Adrenal gland (tissue), 12 donors: Measurements from ENCODE around the gene HOXB1. TPM values are rescaled to one million over a fixed set of nuclear protein-coding genes. Genes with fewer than 3 reads are reported as not detected.

Experiments
- DNase-seq, 7 donors: peaks; one replicate each; pipeline ENCODE4 v3.0.0-alpha.2; 2019 to 2020
- H3K27ac ChIP-seq, 5 donors: fragments of 200-600 bp; sonication (generic) in 4 of 5; 1 replicate in 3 of 5; 2 replicates in 2 of 5; pipeline versions ENCODE4 v1.5.1 to v1.8.0; 2016 to 2020; ENCODE audit warnings: mild to moderate bottlenecking in 1 of 5
- H3K27me3 ChIP-seq: fragments of 200-600 bp; 2 replicates; pipeline ENCODE4 v1.8.0; 2021
- H3K36me3 ChIP-seq, 2 donors: fragments of 200-600 bp; replicated peaks in 1 of 2; 1 replicate in 1 of 2; 2 replicates in 1 of 2; pipeline versions ENCODE4 v1.5.1 to v1.8.0; 2018 to 2022
- H3K4me1 ChIP-seq, 2 donors: fragments of 200-600 bp; replicated peaks in 1 of 2; 1 replicate in 1 of 2; 2 replicates in 1 of 2; pipeline versions ENCODE4 v1.5.1 to v1.8.0; 2018 to 2021
- H3K4me3 ChIP-seq, 4 donors: fragments of 200-600 bp; sonication (generic) in 3 of 4; one replicate each; pipeline ENCODE4 v1.5.1; 2016 to 2018
- H3K9me3 ChIP-seq, 3 donors: fragments of 200-600 bp; sonication (generic) in 1 of 3; replicated peaks in 1 of 3; 1 replicate in 2 of 3; 2 replicates in 1 of 3; pipeline versions ENCODE4 v1.5.1 to v1.8.0; 2016 to 2021
- CTCF ChIP-seq, 6 experiments: fragments of 450-650 bp in 4 of 6; fragments of 200-600 bp in 2 of 6; sonication (generic) in 1 of 6; IDR thresholded peaks; 1 replicate in 5 of 6; 2 replicates in 1 of 6; pipeline versions ENCODE4 v1.5.1 to v1.8.0; 2016 to 2021; ENCODE audit warnings: antibody characterized with exemption in 6 of 6, mild to moderate bottlenecking in 2 of 6, moderate library complexity in 1 of 6
- POLR2A ChIP-seq, 2 donors: fragments of 450-650 bp; IDR thresholded peaks; one replicate each; pipeline ENCODE4 v1.6.1; 2017; ENCODE audit warnings: antibody characterized with exemption in 2 of 2, mild to moderate bottlenecking in 2 of 2, moderate library complexity in 1 of 2
- WGBS, 4 donors: extraction: QIAGEN DNeasy Blood & Tissue Kit in 2 of 4; methylation state at CpG; one replicate each; pipeline versions ENCODE4 v1.1.5 to v1.1.7; 2013 to 2017; 5-methylcytosine and 5-hydroxymethylcytosine counted together
- intact Hi-C, 2 donors: fragments of 100-400 bp; cut with DNase I; formaldehyde crosslinking; loops; one replicate each; pipeline versions ENCODE4 v1.14.1 to v1.15.0; 2022 to 2023
- polyA plus RNA-seq, 3 donors: library from polyadenylated mRNA; stranded (reverse); fragments of 200-250 nt in 2 of 3; fragments of 350-450 nt in 1 of 3; fragmentation: Illumina TruSeq in 1 of 3; extraction: RNeasy Lipid Tissue Mini Kit (QIAGEN cat#74804) in 1 of 3; gene quantifications; one replicate each; pipeline ENCODE4 v1.2.3, GENCODE V29; 2013 to 2014
- total RNA-seq, 9 donors: library from RNA; depleted of rRNA in 4 of 9; stranded (reverse); fragments of >200 nt in 4 of 9; fragments of 120-200 nt in 1 of 9; fragmentation: NEBNext Ultra II Directional in 1 of 9; extraction: Animal tissue kit (Norgen Biotek cat#: 25700) in 1 of 9; gene quantifications; one replicate each; pipeline versions ENCODE4 v1.1.0 to v1.2.4, GENCODE V29; 2013 to 2023
- donor health status: healthy with polysubstance abuse.
- donor health status: Bipolar disorder and iron deficiency.
- donor health status: DM: yes; HTN: yes; CAD: no.
- donor health status: DM: no; HTN: no; CAD: no.
- donor health status: DM: no; HTN: no; CAD: no.
- donor health status: DM: yes; HTN: yes; CAD: no.

HOXB1 gene
- total and polyA plus RNA-seq, 12 donors: not detected

GRCh38 chr17:48575673-48576478 lies 45.1 kb upstream of the HOXB1 start:
- peaks cover 3 to 35% of the 10 kb centered on the region in 2 donors for H3K4me1 ChIP-seq
- TF ChIP-seq CTCF (IDR thresholded peaks at IDR 0.05): no peak
- peak in 1 of 2 donors; percentile 8 for TF ChIP-seq POLR2A (IDR thresholded peaks at IDR 0.05)
- peak overlapping the region in 1 of 4 donors; percentile 85 for H3K4me3 ChIP-seq
- no peaks in the 10 kb centered on the region for H3K9me3 ChIP-seq
- peak overlapping the region in 3 of 5 donors; percentile 3 to 87 (median 83) for H3K27ac ChIP-seq
- intact Hi-C loops: loop anchor here (5.0 kb wide), 1 partner anchor 34 kb away; no protein-coding TSS in a partner anchor
- H3K27me3 ChIP-seq: no peaks in the 10 kb centered on the region
- WGBS, 4 donors: 31 to 56% (median 51%) methylated on average over 22 of the region's 22 CpGs
- DNase-seq: no peak
- H3K36me3 ChIP-seq: no peaks in the 10 kb centered on the region

GRCh38 chr17:48575066-48575582 lies 44.3 kb upstream of the HOXB1 start:
- TF ChIP-seq POLR2A (IDR thresholded peaks at IDR 0.05) (no peak), CTCF (IDR thresholded peaks at IDR 0.05) (no peak)
- H3K36me3 ChIP-seq: no peaks in the 10 kb centered on the region
- WGBS, 4 donors: 44 to 52% (median 46%) methylated on average over 7 of the region's 7 CpGs
- intact Hi-C loops: loop anchor here (5.0 kb wide), 1 partner anchor 33 kb away; no protein-coding TSS in a partner anchor
- no peaks in the 10 kb centered on the region for H3K9me3 ChIP-seq
- no peak for DNase-seq
- H3K27me3 ChIP-seq: no peaks in the 10 kb centered on the region
- peak overlapping the region in 1 of 4 donors; percentile 4 for H3K4me3 ChIP-seq
- H3K4me1 ChIP-seq: peaks cover 3 to 35% of the 10 kb centered on the region in 2 donors
- peak overlapping the region in 3 of 5 donors; percentile 27 to 83 (median 56) for H3K27ac ChIP-seq

GRCh38 chr17:48574505-48575065 lies 43.8 kb upstream of the HOXB1 start:
- intact Hi-C loops: loop anchor here (5.0 kb wide), 1 partner anchor 32 kb away; no protein-coding TSS in a partner anchor

More at GRCh38 chr17:48574505-48575065, 43.8 kb upstream of the HOXB1 start:
- 50 to 59% (median 56%) methylated on average over 8 of the region's 8 CpGs for WGBS, 4 donors
- Histone ChIP-seq H3K4me1 (peaks cover 3 to 35% of the 10 kb centered on the region in 2 donors), H3K36me3 (no peaks in the 10 kb centered on the region), H3K9me3 (no peaks in the 10 kb centered on the region), H3K27ac (peak overlapping the region in 2 of 5 donors; percentile 56 to 83), H3K4me3 (peak overlapping the region in 1 of 4 donors; percentile 4), H3K27me3 (no peaks in the 10 kb centered on the region)
- DNase-seq: no peak
- no peak for TF ChIP-seq CTCF (IDR thresholded peaks at IDR 0.05)
- no peak for TF ChIP-seq POLR2A (IDR thresholded peaks at IDR 0.05)
